IPS-NIHi7 (cell line): Measurements from ENCODE around the gene FMNL2.

Source experiments
- DNase-seq: peaks from one replicate; pipeline ENCODE4 v3.0.0; 2012; ENCODE audit warnings: mixed read lengths; ENCODE audit errors: extremely low spot score

The FMNL2 gene

DNA sequence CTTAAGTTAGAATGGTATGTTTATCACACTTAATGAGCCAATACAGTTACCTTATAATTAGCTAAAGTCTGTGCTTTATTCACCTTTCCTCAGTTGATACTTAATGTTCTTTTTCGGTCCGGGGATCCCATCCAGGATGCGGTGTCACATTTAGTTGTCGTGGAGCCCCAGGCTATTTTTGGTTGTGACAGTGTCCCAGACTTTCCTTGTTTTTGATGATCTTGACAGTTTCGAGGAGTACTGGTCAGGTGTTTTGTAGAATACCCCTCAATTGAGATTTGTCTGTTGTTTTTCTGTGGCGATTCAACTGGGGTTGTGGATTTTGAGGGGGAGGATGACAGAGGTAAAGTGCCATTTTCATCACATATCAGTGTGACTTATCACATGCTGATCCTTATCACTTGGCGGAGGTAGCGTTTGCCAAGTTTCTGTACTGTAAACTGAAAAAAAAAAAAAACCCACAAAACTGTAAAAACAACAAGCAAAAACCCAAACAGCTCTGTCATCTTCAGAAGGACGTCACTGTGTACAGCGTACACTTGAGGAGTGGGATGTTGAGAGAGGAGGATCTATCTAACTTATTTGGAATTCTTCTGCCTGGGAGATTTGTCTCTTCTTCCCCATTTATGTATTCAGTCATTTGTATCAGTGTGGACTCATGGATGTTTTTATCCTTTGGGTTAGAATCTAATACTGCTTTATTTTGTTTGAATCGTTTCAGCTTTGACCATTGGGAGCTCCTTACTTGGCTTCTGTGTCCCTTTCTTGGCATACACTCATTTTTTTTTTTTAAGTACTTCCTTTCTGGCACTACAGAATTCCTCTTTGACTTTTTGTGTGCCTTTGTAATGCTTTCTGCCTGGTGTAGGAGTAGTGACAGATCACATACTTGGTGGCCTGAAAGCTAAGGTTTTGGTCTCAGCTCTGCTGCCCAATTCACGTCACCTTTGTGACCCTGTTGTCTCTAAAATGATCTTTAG is 68.1 kb downstream of the FMNL2 start:
- DNase-seq: no peak

DNA sequence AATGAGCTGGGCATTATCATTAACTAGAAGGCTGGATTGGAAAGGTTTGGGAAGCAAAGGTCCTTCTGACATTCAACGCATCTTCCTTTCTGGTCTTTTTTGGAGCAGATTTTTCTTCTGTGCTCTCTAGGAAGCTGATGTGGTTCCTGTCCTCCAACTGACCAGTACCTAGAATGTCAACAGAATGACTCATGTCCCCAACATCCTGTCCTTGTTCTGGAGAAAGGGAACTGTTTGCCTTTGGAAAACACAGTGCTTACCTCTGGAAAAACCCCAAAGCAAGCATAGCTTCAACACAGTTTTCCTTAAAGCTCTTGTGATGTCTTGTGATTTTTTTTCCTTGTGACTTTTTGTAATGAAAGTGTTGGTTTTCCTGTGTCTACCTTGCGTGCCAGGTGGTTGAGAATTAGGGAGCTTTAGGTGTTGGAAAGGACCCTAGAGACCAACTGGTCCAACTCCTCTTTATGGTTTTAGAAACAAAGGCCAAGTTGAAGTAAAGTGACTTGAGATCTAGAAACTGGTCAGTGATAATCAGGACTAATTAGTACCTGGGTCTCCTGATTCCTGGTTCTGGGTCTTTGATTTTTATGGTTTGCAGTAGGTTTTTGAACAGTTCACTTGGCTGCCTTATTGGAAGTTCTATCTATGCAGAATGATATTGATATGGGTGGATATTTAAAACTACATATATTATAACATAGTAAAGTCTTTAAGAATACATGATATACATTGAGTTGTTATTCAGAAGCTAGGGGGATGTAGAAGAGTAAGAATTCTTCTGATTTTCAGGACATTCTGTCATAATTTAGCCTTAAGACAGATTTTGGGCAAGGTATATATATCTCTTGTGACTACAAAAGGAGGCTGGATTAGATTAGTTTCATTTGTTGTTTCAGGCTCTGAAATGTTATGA is 70.5 kb downstream of the FMNL2 start:
- DNase-seq: peak; percentile 21

DNA sequence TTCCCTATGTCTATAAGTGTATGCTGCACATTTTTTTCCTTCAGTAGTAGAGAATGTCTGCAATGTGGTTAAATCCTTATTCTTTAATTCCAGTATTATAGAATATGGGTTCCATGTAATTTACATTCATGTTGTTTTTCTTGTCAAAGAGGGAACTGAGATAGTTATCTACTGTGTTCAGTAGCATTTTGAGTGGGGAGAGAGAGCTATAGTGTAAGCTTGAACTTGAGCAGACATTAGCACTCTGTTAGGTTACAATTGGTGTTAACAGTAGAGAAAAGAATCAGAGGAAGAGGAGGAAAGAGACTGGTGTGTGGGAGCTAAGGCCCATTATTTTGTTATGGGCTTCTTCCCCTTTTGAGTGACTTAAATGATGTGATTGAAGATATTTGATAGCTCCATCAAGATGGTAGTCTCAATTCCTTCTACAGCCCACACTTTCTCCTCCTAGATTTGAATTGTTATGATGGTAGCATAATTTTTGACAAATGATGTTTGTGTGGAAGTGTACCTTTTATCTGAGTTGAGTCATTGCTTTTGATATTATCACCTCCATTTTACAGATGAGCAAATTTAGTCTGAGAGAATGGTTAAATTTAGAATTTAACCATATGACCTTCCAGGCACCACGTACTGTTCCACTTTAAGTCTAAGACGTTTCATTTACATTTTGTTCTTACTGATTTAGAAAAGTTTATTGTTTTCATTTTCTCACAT is 71.3 kb downstream of the FMNL2 start:
- no peak for DNase-seq

DNA sequence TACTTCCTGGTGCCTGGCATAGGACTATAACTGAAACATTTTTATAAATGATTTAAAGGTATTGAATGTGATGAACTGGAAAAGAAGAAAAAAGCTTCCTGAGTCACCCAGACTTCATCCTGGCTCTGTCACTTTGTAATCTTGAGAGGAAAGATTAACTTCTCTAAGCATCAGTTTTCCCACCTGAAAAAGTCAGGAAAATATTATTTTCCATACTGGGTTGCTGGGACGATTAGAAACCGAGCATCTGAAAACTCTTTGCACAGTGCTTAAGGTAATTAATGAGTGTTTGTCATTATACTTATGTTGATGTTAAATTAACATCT is 71.8 kb downstream of the FMNL2 start:
- DNase-seq: no peak

DNA sequence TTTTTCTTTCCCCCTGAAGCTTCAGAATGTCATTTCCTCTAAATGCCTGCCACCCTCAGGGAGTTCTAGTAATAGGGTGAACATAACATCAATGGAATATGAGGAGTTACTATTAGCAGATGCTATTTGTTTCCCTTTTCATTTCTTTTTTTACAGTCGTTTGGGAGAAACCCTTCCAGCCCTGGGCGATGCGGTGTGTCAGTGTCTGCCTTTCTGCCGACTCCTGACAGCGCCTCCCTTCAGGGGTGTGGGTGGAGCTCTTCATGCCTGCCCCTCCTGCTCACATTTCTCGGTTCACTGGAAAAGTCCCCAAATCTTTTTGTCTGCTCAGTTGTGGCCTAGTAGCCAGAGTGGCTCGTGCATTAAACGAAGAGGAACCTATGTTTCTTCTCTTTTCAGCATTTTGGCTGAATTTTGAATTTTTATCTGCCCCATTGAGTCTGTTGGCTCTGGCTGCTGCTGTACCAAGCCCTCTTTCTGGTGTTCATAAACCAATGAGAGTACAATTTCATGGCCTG is 72.3 kb downstream of the FMNL2 start:
- DNase-seq: peak; percentile 76

DNA sequence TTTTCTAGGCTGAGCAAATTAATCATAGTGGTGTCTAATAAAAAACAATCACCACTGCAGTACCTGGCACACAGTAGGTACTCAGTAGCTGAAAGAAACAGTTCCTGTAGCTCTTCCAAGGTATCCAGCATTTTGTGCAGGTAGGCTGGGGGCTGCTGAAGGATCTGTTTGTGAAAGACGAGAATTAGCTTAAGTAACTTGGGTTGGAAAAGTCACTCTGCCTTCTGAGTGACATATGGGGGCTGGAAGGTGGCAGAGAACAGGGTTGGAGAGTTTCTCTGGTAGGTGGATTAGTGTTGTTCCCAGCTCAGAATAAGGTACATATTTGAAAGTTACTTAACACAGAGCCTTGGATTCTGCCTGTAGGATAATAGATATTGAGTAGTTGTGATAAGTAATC is 72.8 kb downstream of the FMNL2 start:
- DNase-seq: no peak

DNA sequence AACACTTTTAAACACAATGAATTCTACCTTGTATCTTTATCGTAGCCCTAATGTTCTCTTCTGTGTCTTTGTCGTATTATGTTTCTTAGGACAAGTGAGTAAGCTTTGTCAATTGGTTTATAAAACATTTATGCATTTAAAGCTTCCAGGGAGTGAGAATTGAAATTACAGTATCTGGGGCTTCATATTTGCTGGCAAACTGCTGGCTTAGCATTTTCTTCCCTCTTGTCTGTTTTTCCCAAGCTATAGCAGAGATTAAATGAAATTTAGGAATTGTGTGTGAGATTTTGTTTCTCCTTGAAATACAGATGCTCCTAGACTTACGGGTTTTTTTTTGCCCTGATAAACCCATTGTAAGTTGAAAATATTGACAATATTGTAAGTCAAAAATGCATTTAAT is 73.3 kb downstream of the FMNL2 start:
- DNase-seq: no peak

DNA sequence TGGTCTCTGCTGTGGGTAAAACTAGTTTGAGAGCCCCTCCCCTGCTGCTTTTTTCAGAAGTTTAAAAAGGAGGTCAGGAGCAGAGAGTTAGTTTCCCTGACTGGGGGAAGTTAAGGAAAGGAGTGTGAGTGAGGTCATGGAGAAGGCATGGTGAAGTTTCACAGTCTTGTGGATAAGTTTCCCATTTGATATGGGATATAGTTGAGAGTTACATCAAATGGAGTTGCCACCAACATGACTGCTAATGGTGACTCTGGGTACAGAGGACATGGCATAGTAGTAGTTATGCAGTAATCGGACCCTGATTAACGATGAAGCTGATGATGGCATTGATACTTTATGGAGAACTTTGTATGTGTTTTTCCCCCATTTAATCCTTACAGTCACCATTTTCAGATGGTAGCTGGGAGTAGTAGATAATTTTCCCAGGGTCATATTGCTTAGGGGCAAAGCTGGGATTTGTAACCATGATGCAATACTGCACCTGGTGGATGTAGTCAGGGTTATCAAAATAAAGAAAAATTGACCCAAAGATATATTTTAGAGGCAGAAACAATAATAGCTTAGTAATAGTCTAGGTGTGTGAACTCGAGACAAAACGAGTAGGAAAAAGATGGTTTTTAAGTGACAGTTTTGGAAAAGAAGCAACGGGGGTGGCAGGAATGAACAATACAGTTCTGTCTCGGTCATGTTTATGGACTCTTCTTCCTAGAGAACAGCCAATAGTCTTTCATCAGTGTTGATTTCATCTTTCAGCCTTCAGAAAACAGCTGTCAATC is 74.6 kb downstream of the FMNL2 start:
- no peak for DNase-seq

DNA sequence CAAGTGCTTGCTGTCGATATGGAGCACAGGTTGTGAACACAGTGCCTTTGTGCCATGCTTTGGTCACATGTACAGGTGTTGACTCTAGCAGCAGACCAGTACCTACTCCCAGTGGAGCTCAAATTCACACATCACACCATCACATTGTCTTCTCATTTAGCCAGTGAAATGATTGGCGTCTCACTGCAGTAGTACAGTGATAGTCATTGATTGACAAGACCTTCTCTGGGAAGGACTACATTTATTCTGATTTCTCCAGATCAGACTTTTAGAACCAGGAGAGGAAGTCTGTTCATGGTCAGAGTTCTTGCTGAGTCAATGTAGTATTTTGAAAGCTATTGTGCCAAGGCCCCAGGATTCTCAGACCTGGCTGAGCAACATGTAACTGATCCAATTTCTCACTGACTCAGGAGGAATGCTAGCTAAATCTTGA is 75.2 kb downstream of the FMNL2 start:
- no peak for DNase-seq

DNA sequence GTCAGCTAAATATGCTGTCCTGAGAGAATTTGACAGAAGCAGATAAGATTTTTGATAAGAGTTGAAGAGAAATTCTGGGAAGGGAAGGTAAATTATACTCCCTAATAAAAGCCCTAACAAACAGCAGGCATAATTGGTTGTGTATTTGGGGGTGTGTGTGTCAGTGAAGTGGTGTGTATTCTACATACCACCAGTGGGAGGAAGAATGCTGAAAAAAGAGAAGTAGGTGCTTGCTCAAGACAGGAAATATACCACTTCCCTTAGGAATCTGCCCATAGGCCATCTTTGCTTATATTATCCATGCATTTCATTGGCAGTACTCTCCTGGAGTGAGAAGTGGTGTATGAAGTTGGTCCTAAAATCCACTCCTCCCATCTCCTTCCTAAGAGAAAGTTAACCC is 76.2 kb downstream of the FMNL2 start:
- DNase-seq: no peak

DNA sequence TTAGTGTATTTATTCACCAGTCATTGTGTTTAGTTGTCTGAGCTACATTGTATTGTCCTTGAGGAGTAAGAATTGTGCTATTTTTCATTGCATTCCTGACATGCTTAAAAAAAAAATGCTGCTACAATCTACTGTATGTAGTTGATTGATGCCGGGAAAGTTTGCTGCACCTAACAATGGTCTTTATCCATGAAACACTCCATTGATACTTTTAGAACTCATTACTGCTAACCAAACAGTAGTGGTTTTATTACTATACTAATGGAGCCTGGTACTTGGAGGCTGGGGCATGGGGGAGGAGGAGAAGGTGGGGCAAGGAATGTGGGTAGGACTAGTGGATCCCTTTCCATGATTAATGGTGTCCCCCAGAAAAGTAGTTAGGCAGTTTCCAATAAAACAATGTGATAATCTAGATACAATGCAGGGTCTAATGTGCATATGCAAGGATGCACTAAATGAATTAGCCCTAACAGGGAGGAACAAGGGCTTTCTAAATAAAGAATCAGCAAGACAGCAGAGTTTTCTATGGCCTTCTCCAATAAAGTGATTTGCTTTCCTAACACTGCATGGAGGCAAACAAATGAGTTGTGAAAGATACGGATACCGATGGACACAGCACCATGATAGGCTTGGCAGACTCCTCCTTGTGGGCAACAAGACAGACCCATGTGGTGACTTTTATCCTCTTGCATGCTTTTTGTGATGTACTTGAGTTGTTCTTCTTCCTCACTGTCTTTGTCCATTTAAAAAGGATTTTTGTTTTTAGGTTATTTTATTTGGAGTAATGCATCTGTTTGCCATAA is 78.5 kb downstream of the FMNL2 start:
- no peak for DNase-seq

DNA sequence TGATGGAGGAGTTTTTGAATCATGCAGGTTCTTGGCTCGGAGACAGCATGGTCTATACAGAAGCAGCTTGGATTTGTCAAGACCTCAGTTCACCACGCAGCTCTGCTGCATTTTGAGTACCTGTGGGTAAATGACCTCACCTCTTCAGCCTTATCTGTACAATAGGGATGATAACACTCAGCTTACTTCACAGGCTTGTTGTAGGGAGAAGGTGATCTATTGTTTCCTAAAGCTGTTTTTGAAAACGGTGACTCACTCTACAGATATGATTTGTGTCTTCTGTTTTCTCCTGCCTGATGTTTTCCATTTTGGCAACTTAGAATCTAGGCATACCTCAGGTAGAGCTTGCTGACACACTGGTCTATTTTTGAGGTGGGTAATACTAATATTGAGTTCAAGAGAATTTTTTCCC is 80.3 kb downstream of the FMNL2 start:
- DNase-seq: no peak

DNA sequence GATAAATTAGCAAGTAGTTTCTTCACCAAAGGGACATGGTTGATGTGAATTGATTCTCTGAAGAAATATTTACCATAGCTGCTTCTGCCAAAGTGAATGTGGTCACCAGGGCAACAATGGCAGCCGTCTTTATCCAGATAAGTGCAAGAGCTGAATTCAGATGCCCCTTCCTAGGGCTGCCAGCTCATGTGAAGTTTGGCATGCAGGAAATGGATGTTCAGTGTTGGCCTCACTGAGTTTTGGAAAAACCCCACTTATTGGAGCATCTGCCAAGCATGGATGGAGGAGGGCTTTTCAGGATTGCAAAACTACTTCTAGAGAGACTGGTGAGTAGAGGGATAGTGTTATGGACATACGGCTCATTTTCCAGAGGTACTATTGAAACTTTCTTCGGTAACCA is 80.8 kb downstream of the FMNL2 start:
- no peak for DNase-seq

DNA sequence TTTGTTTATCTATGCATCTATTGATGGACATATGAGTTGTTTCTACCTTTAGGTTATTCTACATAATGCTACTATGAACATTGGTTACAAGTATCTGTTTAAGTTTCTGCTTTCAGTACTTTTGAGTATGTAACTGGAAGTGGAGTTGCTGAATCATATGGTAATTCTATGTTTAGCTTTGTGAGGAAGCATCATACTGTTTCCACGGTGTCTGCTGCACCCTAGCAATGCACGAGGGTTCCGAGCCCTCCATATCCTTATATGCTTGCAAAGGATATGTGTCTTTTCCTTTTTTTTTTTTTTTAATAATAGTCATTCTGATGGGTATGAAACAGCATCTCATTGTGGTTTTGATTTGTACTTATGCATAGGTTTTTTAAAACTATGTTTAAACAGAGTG is 83.7 kb downstream of the FMNL2 start:
- no peak for DNase-seq

DNA sequence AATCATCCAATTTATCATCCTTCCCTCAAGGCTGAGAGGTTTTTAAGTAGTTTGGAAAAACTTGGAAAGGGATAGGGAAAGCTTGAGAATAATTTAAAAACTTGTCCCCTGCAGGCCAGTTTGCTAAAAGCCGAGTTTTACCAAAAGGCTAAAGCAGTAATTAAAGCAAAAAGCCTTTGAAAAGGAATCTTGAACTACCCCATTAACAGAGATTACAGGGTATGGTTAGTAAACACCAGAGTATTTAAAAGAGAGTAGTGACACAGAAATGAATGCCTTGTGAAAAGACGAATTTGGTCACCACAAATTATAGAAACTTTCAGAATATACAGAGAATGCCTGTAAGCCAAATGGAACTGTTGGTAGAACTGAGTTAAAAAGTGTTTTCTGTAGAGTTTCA is 85.0 kb downstream of the FMNL2 start:
- DNase-seq: no peak

DNA sequence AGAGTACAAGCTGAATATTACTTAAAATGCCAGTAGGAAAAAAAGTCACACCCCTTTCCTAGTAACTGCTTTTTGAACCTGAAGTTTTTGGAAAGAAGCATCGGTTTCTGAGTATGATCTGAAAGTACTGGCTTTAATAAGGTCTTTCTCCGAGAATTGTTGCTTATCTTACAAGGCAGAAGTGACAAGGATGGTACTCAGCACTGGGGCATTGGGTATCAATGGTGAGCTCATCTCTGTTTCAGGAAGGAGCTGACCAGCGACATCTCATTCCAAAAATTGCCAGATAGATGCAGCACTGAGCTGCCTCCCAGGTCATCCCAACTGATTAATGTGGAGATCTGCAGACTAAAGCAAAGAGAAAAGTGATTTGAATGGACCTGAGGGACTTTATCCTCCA is 85.4 kb downstream of the FMNL2 start:
- no peak for DNase-seq

DNA sequence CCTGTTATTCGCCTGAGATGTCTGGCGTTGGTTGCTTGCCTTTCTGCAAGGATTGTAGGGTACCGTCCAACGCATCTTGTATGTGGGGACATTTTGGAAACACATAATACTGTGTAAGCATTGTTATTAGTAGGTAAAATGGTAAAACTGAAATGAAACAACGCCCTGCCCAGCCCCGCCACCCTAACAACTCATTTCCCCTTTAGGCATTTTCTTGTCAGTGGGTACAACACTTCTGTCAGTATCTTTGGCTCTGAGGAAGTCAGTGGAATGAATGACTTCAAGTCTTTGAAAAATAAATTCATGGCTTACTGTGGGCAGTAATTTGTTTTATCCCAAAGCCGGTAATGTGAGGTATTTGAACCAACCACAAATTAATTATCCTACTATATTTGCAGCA is 86.0 kb downstream of the FMNL2 start:
- no peak for DNase-seq

DNA sequence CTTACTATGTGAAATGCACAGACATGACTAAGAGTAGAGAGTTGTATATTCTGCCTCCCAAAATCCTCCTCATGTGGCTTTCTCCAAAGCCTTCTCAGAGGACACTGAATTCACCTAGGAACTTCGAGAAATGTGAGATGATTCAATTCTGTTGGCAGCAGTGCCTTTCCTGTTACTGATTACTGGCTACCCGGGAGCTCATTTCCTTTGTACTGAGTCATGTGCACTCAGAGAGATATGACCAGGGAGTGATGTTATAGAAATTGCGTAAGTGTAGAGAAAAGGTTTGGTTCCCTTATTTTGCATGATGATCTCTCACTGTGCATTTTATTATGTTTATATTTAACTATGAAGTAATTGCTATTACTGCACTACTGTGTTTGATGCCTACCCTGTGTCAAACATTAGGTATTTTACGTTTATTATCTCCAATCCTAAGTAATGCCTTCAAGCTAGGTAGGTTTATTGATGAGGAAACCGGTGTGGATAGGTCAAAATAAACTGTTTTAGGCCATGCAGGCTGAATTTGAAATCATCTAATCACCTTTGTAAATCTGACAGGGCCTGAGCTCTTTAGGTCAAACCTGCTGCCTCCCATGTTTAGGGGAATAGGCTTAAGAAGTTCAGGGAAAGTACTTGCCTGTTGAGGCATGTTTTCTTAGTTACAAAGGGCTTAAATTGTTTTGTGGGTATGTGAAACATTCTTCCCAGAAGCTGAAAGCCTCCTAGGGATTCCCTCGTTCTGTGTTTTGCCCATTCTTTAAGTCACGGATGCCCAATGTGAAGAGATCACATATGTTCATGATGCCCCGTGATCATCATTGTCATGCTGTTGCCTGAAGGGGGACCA is 86.8 kb downstream of the FMNL2 start:
- peak; percentile 28 for DNase-seq

DNA sequence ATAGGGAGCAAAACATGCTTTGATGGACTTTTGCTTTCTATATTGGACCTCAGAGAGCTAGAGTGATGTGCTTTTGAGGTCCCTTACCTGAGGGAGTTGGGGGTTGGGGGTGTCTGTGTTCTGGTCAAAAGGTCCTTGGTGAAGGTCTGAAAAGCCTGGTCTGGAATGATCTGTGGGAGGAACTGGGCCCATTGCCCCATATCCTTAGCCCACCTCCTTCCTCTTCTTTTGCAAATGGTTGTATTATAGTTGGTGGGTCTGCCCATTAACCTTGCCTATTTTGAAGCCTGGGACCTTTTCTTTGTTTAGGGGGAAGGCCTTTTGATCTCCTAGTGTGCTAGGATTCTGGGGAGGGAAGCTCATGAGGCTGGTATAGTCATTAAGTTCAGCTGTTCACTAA is 88.7 kb downstream of the FMNL2 start:
- DNase-seq: no peak
